BE2C (cell line): ENCODE data around the gene ZFP57. TPM values are rescaled to one million over a fixed set of nuclear protein-coding genes. Genes with fewer than 3 reads are reported as not detected.

Experiments
- DNase-seq: peaks from one replicate; pipeline ENCODE4 v3.0.0-alpha.2; 2020
- H3K27me3 ChIP-seq: fragments of 250-450 bp; sonication (Bioruptor Pico); 2 replicates; pipeline ENCODE4 v1.5.1; 2020; ENCODE audit warnings: mild to moderate bottlenecking
- H3K36me3 ChIP-seq: fragments of 250-450 bp; sonication (Bioruptor Pico); 2 replicates; pipeline ENCODE4 v1.5.1; 2020; ENCODE audit warnings: mild to moderate bottlenecking
- H3K4me1 ChIP-seq: fragments of 250-450 bp; sonication (Bioruptor Pico); 2 replicates; pipeline ENCODE4 v1.5.1; 2020
- H3K4me3 ChIP-seq: 2 replicates; pipeline ENCODE4 v1.5.1; 2011; ENCODE audit warnings: low read depth, low read length
- H3K9me3 ChIP-seq: fragments of 250-450 bp; sonication (Bioruptor Pico); 2 replicates; pipeline ENCODE4 v1.5.1; 2020
- polyA plus RNA-seq: library from polyadenylated mRNA; unstranded; fragments of >200 nt; gene quantifications from one replicate; pipeline ENCODE4 v1.2.1, GENCODE V29; 2012; ENCODE audit warnings: low read depth, missing spikeins; ENCODE audit not compliant: insufficient read length, insufficient read depth
- TF ChIP-seq, protein P1 (sequence below): IDR thresholded peaks from 2 replicates; pipeline ENCODE4 v1.5.1; 2012; ENCODE audit warnings: mild to moderate bottlenecking, low read depth, low read length

Gene ZFP57
- not detected for polyA plus RNA-seq

GRCh38 chr6:29680904-29681303 lies at the start of gene ZFP57:
Gene ZFP57, minus strand, starts transcription at chr6:29681152. Its CDS starts 4,149 bp downstream, at chr6:29677003.
- DNase-seq = no peak
- H3K4me3 ChIP-seq = no peak within 1 kb of the TSS
- TF ChIP-seq, protein P1, sequence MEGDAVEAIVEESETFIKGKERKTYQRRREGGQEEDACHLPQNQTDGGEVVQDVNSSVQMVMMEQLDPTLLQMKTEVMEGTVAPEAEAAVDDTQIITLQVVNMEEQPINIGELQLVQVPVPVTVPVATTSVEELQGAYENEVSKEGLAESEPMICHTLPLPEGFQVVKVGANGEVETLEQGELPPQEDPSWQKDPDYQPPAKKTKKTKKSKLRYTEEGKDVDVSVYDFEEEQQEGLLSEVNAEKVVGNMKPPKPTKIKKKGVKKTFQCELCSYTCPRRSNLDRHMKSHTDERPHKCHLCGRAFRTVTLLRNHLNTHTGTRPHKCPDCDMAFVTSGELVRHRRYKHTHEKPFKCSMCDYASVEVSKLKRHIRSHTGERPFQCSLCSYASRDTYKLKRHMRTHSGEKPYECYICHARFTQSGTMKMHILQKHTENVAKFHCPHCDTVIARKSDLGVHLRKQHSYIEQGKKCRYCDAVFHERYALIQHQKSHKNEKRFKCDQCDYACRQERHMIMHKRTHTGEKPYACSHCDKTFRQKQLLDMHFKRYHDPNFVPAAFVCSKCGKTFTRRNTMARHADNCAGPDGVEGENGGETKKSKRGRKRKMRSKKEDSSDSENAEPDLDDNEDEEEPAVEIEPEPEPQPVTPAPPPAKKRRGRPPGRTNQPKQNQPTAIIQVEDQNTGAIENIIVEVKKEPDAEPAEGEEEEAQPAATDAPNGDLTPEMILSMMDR = no peak
- H3K27me3 ChIP-seq = peaks cover 4% of the 10 kb centered on the region; the same call in 1 of the 2 replicates
- H3K36me3 ChIP-seq = no peaks in the 10 kb centered on the region
- H3K4me1 ChIP-seq = no peaks in the 10 kb centered on the region
- no peaks in the 10 kb centered on the region for H3K9me3 ChIP-seq

DNA sequence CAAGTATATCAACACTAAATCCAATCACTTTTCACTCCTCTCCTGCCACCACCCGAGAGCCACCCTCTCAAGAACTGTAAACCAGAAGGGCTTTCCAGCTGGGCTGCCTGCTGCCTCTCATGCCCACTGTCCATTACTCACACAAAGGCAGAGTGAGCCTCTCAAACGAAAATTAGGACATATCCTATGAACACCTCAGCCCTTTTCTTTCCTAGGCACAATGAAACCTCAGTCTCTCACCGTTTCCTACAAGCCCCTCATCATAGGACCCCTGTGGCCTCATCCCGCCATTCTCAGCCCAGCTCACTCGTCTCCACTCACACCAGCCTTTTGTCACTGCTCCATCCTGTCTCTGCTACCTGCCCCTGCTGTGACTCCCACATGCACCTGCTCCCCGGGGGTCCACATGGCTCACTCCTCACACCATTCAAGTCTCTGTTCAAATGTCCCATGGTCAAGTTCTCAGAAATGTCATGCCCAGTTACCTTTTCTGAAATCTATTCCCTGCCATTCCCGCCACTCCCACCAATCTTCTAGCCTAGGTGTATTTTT lies 49.7 kb upstream of the ZFP57 start:
- Histone ChIP-seq H3K4me1 (no peaks in the 10 kb centered on the region), H3K27me3 (peaks cover 21% of the 10 kb centered on the region), H3K36me3 (no peaks in the 10 kb centered on the region), H3K4me3 (no peak overlapping the region), H3K9me3 (no peaks in the 10 kb centered on the region; the same call in 1 of the 2 replicates)
- TF ChIP-seq, protein P1 = no peak
- no peak for DNase-seq

- H3K36me3 ChIP-seq = no peaks in the 10 kb centered on the region
- H3K27me3 ChIP-seq = peaks cover 21% of the 10 kb centered on the region
- no peaks in the 10 kb centered on the region for H3K4me1 ChIP-seq
- TF ChIP-seq, protein P1 = no peak
- no peaks in the 10 kb centered on the region; the same call in 1 of the 2 replicates for H3K9me3 ChIP-seq
- H3K4me3 ChIP-seq = no peak overlapping the region
- no peak for DNase-seq
Measured at GRCh38 chr6:29729774-29730328, 48.9 kb upstream of the ZFP57 start.

DNA sequence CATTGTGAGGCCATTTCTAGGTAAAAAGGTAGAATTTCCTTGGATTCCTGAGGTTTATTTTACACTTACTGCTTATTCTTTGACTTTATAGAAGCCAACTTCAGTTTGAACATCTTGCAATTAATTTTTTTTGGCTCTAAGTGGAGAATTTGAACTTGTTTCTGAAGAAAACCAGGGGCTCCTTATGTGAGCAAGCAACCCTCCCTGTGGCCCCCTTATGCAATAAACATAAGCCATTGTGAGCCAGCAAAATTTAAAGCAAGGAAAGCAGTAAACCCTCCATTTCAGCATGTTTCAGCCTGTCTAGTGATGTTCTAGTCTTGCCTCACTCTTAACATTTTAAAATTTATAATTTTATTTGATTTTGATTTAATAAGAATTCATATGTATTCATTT lies 47.9 kb upstream of the ZFP57 start:
- Histone ChIP-seq H3K36me3 (no peaks in the 10 kb centered on the region), H3K4me1 (no peaks in the 10 kb centered on the region), H3K4me3 (no peak overlapping the region), H3K27me3 (peaks cover 15% of the 10 kb centered on the region), H3K9me3 (no peaks in the 10 kb centered on the region; the same call in 1 of the 2 replicates)
- no peak for DNase-seq
- TF ChIP-seq, protein P1 = no peak

GRCh38 chr6:29728173-29728874 lies 47.4 kb upstream of the ZFP57 start:
- H3K4me1 ChIP-seq = no peaks in the 10 kb centered on the region
- no peaks in the 10 kb centered on the region for H3K36me3 ChIP-seq
- no peak overlapping the region for H3K4me3 ChIP-seq
- H3K9me3 ChIP-seq = peaks cover 3% of the 10 kb centered on the region
- peaks cover 18% of the 10 kb centered on the region for H3K27me3 ChIP-seq
- TF ChIP-seq, protein P1 = no peak
- DNase-seq = no peak

DNA sequence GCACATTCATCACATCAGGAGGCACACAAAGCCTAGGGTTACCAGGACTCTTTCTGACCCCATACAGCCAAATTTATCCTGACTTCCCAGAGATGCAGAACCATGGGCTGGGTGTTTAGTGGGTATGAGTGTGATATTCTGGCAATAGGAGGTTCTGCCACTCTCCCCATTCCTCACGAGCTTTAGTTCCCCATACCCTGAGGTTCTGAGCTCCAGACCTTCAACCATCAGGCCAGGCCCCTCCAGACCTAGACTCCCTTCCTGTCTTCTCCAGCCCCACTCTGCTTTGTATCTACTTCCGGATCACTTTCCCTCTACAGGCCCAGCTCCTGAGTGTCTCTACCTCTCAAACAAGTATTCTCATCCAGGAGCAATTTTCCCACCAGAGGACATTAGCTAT lies 46.7 kb upstream of the ZFP57 start:
- no peaks in the 10 kb centered on the region for H3K4me1 ChIP-seq
- peaks cover 3% of the 10 kb centered on the region for H3K9me3 ChIP-seq
- TF ChIP-seq, protein P1 = no peak
- DNase-seq = no peak
- no peaks in the 10 kb centered on the region for H3K36me3 ChIP-seq
- H3K27me3 ChIP-seq = peaks cover 13% of the 10 kb centered on the region
- no peak overlapping the region for H3K4me3 ChIP-seq
